ENCODE measurements around the gene PPP1R17.

PPP1R17 gene

DNA sequence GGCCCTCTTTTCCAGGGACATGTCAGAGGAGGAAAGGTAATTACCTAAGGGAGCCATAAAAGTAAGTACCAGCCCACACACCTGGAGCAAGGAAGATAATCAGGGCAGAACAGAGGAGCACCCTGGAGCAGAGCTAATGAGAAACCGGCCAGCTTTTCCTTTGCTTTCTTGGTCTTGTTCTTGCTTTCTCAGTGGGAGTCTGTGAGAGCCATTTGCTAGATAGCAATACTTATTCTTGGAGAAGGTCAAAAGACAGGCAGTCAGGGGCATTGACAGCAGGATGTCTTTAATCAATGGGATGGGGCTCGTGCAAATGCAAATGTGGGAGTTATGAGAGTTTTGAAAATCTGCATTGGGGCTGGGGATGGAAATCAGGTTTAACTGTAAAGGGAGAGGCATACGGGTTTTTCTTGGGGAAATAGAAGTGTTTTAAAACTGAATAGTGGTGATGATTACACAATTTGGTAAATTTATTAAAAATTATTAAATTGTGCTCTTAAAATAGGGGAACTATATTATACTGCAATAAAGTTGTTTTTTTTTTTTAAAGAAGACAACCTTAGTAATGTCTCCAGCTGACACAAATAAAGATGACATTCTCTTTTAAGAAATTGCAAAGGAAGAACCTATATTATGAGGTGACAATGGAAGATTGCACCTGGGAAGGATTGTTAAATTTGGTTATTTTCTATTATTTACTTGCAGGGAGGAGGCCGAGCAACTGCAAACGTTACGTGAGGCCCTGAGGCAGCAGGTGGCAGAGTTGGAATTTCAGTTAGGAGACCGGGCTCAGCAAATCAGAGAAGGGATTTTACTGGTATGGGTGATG is 35.6 kb upstream of the PPP1R17 start:
- no peak overlapping the region for H3K27ac ChIP-seq
- TF ChIP-seq, protein P1, sequence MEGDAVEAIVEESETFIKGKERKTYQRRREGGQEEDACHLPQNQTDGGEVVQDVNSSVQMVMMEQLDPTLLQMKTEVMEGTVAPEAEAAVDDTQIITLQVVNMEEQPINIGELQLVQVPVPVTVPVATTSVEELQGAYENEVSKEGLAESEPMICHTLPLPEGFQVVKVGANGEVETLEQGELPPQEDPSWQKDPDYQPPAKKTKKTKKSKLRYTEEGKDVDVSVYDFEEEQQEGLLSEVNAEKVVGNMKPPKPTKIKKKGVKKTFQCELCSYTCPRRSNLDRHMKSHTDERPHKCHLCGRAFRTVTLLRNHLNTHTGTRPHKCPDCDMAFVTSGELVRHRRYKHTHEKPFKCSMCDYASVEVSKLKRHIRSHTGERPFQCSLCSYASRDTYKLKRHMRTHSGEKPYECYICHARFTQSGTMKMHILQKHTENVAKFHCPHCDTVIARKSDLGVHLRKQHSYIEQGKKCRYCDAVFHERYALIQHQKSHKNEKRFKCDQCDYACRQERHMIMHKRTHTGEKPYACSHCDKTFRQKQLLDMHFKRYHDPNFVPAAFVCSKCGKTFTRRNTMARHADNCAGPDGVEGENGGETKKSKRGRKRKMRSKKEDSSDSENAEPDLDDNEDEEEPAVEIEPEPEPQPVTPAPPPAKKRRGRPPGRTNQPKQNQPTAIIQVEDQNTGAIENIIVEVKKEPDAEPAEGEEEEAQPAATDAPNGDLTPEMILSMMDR (IDR thresholded peaks at IDR 0.05): no peak
- TF ChIP-seq ZFX (IDR thresholded peaks at IDR 0.05; ENCODE audit: borderline replicate concordance): no peak

- TF ChIP-seq, protein P1 (IDR thresholded peaks at IDR 0.05): no peak
- no peak for TF ChIP-seq ZFX (IDR thresholded peaks at IDR 0.05; ENCODE audit: borderline replicate concordance)
- H3K27ac ChIP-seq: no peak overlapping the region
These were observed 35.0 kb upstream of the PPP1R17 start for GRCh38 chr7:31652063-31652326.

GRCh38 chr7:31663072-31663471 is 23.9 kb upstream of the PPP1R17 start:
- TF ChIP-seq ZFX (IDR thresholded peaks at IDR 0.05; ENCODE audit: borderline replicate concordance): no peak
- TF ChIP-seq, protein P1 (IDR thresholded peaks at IDR 0.05): no peak
- H3K27ac ChIP-seq: no peak overlapping the region

DNA sequence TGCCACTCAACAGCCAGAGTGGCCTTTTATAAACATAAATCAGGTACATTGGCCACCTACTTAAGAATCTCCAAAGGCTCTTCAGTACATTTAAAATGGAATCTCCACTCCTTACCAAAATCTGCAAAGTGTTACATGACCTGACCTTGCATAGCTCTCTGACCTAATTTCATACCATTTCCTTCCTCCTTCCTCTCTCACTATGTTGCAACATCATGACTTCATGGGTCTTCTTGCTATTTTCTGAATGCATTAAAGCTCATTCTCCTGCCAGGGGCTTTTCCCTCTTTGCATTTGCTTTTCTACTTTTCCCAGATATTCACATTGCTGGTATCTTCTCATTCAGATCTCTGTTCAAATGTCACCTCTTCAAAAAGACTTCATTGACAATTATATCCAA is 22.1 kb upstream of the PPP1R17 start:
- TF ChIP-seq ZFX (IDR thresholded peaks at IDR 0.05; ENCODE audit: borderline replicate concordance): no peak
- TF ChIP-seq, protein P1 (IDR thresholded peaks at IDR 0.05): no peak
- no peak overlapping the region for H3K27ac ChIP-seq

DNA sequence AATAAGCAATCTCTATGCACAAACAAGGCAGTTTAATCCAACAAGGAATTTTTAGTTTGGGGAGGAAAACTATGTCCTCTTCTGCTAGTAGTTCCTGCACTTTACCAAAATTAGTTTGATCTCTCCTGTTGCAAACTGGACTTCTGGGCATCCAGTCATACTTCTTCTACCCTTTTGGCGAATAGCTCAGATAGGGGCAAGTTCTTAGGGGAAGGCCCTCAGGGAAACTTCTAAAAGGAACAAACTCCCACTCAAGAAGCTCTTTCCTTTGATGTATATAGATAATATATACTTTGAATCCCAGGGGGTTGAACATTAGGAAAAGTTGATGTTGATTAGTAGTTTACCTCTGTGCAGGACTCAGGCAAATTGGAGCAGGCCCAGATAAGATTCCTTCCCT is 21.5 kb upstream of the PPP1R17 start:
- H3K27ac ChIP-seq: no peak overlapping the region
- TF ChIP-seq ZFX (IDR thresholded peaks at IDR 0.05; ENCODE audit: borderline replicate concordance): no peak
- TF ChIP-seq, protein P1 (IDR thresholded peaks at IDR 0.05): no peak

- H3K27ac ChIP-seq: no peak overlapping the region
- TF ChIP-seq, protein P1 (IDR thresholded peaks at IDR 0.05): no peak
- TF ChIP-seq ZFX (IDR thresholded peaks at IDR 0.05; ENCODE audit: borderline replicate concordance): no peak
These were observed 17.6 kb upstream of the PPP1R17 start for GRCh38 chr7:31669461-31669860.

DNA sequence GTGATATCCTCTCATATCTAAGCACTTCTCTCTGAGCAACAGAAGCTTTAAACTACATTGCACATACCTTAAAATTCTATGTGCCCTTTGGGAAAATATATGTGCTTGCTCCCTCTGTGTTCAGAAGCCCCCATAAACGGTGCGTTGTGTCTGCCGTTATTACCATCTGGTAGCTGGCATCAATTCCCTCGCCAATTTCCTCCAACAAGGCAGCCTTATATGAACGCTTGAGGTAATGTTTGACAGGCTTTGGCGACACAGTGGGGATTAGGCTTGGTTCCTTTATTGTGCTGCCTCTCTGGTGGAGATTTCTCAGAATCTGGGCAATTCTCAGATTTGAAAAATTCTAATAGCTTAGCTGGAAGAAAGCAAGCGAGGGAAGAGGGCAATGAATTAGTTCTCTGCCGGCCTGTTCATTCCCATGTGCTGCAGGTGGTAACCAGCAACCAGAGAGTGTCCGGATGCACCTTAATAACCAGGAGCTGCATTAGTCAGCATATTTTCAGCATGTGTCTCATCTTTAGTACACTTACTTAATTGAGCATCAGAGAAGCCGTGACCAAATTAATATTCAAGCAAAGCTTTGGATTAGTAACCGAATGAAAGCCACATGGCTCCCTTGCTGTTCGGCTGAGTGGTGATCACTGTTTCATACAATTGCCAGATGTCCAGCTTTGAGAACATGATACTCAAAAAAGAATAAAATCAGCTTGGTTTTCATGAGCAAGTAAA is 7.3 kb upstream of the PPP1R17 start:
- no peak overlapping the region for H3K27ac ChIP-seq
- TF ChIP-seq, protein P1 (IDR thresholded peaks at IDR 0.05): no peak
- no peak for TF ChIP-seq ZFX (IDR thresholded peaks at IDR 0.05; ENCODE audit: borderline replicate concordance)

Measured in 22Rv1 (cell line).